Measurements from ENCODE around the gene SLC25A43. TPM values are rescaled to one million over a fixed set of nuclear protein-coding genes. Genes with fewer than 3 reads are reported as not detected.

Gene SLC25A43
- total RNA-seq, 1 donor from 2014 or later: 15.0 TPM

DNA sequence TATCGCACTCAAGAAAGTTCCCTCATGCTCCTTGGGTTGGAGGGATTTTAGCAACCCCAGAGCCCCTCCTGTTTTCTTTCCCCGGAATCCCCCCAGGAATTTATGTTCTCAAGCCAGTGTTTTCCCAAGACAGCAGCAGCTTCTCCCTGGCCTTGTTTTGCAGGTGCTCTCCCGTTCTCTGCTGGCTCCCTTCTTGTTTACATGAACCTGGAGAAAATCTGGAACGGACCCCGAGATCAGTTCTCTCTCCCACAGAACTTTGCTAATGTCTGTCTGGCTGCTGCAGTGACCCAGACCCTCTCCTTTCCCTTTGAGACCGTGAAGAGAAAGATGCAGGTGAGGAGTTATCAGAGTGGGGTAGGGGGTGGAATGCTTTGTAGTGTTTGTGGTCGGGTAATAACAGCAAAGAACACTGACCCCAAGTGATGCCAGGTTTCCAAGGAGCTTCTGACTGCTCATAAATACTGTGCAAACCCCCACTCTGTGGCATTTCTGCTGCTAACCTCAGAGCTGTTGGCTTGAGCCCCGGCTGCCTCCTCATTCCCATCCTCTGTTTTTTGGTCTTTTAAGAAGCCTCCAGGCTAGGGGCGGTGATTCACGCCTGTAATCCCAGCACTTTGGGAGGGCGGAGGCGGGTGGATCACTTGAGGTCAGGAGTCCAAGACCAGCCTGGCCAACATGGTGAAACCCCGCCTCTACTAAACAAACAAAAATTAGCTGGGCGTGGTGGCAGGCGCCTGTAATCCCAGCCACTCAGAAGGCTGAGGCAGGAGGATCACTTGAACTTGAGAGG is 11.1 kb downstream of the SLC25A43 start:
- H3K4me3 ChIP-seq (ENCODE audit: low read depth, low read length): no peak overlapping the region
- no peak for DNase-seq (ENCODE audit: low read depth)
- TF ChIP-seq, protein P1, sequence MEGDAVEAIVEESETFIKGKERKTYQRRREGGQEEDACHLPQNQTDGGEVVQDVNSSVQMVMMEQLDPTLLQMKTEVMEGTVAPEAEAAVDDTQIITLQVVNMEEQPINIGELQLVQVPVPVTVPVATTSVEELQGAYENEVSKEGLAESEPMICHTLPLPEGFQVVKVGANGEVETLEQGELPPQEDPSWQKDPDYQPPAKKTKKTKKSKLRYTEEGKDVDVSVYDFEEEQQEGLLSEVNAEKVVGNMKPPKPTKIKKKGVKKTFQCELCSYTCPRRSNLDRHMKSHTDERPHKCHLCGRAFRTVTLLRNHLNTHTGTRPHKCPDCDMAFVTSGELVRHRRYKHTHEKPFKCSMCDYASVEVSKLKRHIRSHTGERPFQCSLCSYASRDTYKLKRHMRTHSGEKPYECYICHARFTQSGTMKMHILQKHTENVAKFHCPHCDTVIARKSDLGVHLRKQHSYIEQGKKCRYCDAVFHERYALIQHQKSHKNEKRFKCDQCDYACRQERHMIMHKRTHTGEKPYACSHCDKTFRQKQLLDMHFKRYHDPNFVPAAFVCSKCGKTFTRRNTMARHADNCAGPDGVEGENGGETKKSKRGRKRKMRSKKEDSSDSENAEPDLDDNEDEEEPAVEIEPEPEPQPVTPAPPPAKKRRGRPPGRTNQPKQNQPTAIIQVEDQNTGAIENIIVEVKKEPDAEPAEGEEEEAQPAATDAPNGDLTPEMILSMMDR (conservative IDR thresholded peaks at IDR 0.05; ENCODE audit: low read depth, low read length): no peak

DNA sequence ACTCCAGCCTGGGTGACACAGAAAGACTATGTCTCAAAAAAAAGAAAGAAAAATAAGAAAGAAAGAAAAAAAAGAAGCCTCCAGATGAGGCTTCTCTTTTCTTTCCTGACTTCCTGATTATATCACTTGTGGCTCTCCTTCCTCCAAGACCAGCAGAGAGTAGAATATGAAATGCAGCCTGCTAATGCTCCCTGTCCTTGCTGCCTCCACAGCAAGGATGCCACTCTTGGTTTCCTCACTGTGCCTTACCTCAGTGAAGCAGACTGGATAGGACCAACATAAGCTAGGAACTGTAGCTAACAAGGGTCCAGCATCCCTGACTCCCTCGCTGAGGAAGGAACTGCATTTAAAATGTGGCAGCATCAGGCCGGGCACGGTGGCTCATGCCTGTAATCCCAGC is 11.7 kb downstream of the SLC25A43 start:
- H3K4me3 ChIP-seq (ENCODE audit: low read depth, low read length): no peak overlapping the region
- no peak for DNase-seq (ENCODE audit: low read depth)
- TF ChIP-seq, protein P1 (conservative IDR thresholded peaks at IDR 0.05; ENCODE audit: low read depth, low read length): no peak

DNA sequence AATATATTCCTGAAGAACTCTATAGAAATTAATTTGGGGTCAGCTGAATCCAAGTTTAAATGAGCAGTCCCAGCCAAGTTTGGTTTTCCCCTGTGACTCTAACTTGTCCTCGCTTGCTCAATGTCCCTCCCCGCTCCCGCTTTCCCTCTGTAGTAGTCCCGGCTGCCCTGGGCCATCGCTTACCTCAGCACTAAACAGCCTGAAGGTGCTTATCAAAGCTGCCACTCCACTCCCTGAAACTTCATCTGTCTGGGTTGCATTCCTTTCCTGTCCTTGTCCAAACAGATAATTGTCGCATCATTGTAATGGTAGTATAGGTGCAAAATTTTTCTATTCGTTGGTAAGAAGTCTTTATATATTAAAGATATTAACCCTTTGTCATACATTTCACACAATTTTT is 12.8 kb downstream of the SLC25A43 start:
- DNase-seq (ENCODE audit: low read depth): no peak
- no peak overlapping the region for H3K4me3 ChIP-seq (ENCODE audit: low read depth, low read length)
- TF ChIP-seq, protein P1 (conservative IDR thresholded peaks at IDR 0.05; ENCODE audit: low read depth, low read length): no peak

DNA sequence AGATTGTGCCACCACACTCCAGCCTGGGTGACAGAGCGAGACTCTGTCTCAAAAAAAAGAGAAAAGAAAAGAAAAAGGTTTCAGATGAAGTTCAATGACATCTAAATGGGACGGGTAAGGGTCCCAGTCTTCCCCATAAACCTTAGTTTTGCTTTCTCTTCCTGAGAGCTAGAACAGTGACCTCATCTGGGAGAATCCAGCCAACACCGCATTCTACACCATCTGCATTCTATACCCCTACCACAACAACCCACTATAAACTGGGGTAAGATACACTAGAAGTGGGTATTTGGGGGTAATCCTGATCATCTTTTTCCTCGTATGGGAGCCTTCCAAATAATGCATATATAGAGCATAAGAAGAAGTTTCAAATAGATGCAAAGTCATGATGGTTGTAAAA is 18.2 kb downstream of the SLC25A43 start:
- TF ChIP-seq, protein P1 (conservative IDR thresholded peaks at IDR 0.05; ENCODE audit: low read depth, low read length): no peak
- DNase-seq (ENCODE audit: low read depth): no peak
- H3K4me3 ChIP-seq (ENCODE audit: low read depth, low read length): no peak overlapping the region

DNA sequence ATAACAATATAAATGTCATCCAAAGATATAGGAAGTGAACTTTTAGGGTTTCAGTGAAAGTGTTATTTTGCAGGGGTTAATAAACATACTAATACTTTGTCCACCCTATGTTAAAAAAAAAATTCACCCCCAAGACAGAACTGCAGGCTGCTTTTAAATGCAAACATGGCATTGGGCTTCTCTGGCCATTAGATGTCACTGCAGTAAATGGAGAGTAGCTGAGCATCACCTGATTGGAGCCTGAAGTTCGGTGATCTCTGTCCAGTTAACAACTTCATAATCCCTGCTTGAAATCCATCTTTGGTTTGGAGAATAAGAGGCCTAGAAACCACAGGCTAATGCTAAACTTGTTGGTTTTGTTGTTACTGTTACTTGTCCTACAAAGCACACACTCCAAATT is 18.7 kb downstream of the SLC25A43 start:
- TF ChIP-seq, protein P1 (conservative IDR thresholded peaks at IDR 0.05; ENCODE audit: low read depth, low read length): peak; percentile 45
- no peak overlapping the region for H3K4me3 ChIP-seq (ENCODE audit: low read depth, low read length)

DNA sequence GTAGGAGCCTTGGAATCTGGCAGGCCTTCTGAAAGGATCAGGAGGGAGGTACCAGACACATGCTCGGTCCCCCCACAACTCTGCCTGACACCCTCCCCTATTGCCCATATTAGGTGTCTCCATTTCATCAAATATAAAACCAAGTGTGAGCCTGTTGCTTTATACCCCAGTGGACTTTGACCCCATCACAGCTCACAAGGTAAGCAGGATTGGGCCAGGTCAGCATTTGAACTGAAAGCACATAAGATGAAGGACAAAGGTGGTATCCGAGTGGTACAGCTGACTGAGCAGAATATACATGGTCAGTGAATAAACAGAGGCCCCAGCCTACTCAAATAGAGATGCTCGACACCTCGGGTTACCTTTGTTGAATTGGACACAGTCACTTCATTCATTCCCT is 20.0 kb downstream of the SLC25A43 start:
- TF ChIP-seq, protein P1 (conservative IDR thresholded peaks at IDR 0.05; ENCODE audit: low read depth, low read length): no peak
- H3K4me3 ChIP-seq (ENCODE audit: low read depth, low read length): no peak overlapping the region
- DNase-seq (ENCODE audit: low read depth): no peak

More for the DNA sequence above, 18.7 kb downstream of the SLC25A43 start:
- no peak for DNase-seq (ENCODE audit: low read depth)

DNA sequence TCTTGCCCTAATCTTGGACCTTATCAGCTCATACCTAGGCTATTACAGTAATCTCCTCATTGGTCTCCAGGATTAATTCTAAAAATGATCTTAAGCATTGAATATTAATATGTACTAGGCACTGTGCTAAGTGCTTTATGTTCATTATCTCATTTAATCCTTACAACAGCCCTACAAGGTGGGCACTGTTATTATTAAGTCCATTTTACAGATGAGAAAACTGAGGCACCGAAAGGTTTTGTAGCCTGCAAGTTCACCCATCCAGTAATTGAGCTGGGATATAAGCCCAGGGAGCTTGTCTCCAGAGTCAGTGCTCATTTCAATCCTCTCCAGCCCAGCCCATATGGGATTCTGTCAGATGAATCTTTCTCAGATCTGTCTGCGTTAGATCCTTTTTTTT is 20.8 kb downstream of the SLC25A43 start:
- no peak overlapping the region for H3K4me3 ChIP-seq (ENCODE audit: low read depth, low read length)
- DNase-seq (ENCODE audit: low read depth): no peak
- TF ChIP-seq, protein P1 (conservative IDR thresholded peaks at IDR 0.05; ENCODE audit: low read depth, low read length): no peak
